Ovary (tissue), 9 donors: ENCODE data around the gene SSBP4. TPM values are rescaled to one million over a fixed set of nuclear protein-coding genes. Genes with fewer than 3 reads are reported as not detected.

Experiments
- DNase-seq, 5 donors: peaks; one replicate each; pipeline ENCODE4 v3.0.0-alpha.2; 2019 to 2020
- H3K27ac ChIP-seq, 2 donors: fragments of 200-600 bp; one replicate each; pipeline versions ENCODE4 v1.5.1 to v1.8.0; 2019 to 2022
- H3K27me3 ChIP-seq: fragments of 200-600 bp; one replicate; pipeline ENCODE4 v1.8.0; 2022
- H3K36me3 ChIP-seq: fragments of 200-600 bp; sonication (generic); one replicate; pipeline ENCODE4 v1.5.1; 2019
- H3K4me1 ChIP-seq: one replicate; pipeline ENCODE4 v1.8.1; 2013; ENCODE audit warnings: mild to moderate bottlenecking, moderate library complexity; ENCODE audit not compliant: insufficient read depth
- H3K4me3 ChIP-seq: fragments of 200-600 bp; sonication (generic); one replicate; pipeline ENCODE4 v1.5.1; 2017
- H3K9me3 ChIP-seq, 2 donors: fragments of 200-600 bp in 1 of 2; sonication (generic) in 1 of 2; one replicate each; pipeline versions ENCODE4 v1.5.1 to v1.8.1; 2013 to 2019; ENCODE audit warnings: mild to moderate bottlenecking in 1 of 2, moderate library complexity in 1 of 2
- CTCF ChIP-seq, 3 donors: fragments of 450-650 bp in 2 of 3; fragments of 200-600 bp in 1 of 3; IDR thresholded peaks; one replicate each; pipeline versions ENCODE4 v1.5.1 to v1.8.0; 2016 to 2022; ENCODE audit warnings: antibody characterized with exemption in 3 of 3, mild to moderate bottlenecking in 1 of 3
- EP300 ChIP-seq: sonication (generic); formaldehyde crosslinking; IDR thresholded peaks from one replicate; pipeline ENCODE4 v1.6.1; 2017; ENCODE audit warnings: antibody characterized with exemption
- POLR2A ChIP-seq: fragments of 450-650 bp; IDR thresholded peaks from one replicate; pipeline ENCODE4 v1.6.1; 2017; ENCODE audit warnings: antibody characterized with exemption, mild to moderate bottlenecking, moderate library complexity
- WGBS, 3 donors: extraction: QIAGEN DNeasy Blood & Tissue Kit in 1 of 3; methylation state at CpG; one replicate each; pipeline versions ENCODE4 v1.1.5 to v1.1.7; 2013 to 2017; 5-methylcytosine and 5-hydroxymethylcytosine counted together
- intact Hi-C, 4 donors: fragments of 100-400 bp; cut with DNase I; formaldehyde crosslinking; loops; one replicate each; pipeline versions ENCODE4 v1.11.0 to v1.15.1; 2022 to 2023
- polyA plus RNA-seq, 2 donors: library from polyadenylated mRNA; stranded (reverse); fragments of 200-250 nt in 1 of 2; fragments of 350-450 nt in 1 of 2; fragmentation: Illumina TruSeq in 1 of 2; extraction: RNeasy Lipid Tissue Mini Kit (QIAGEN cat#74804) in 1 of 2; gene quantifications; one replicate each; pipeline ENCODE4 v1.2.3, GENCODE V29; 2013 to 2014
- total RNA-seq, 7 donors: library from RNA; depleted of rRNA in 2 of 7; stranded (reverse); fragments of >200 nt in 2 of 7; fragmentation: NEBNext Ultra II Directional in 3 of 7; extraction: Animal tissue kit (Norgen Biotek cat#: 25700) in 3 of 7; gene quantifications; one replicate each; pipeline versions ENCODE4 v1.1.0 to v1.2.4, GENCODE V29; 2016 to 2023
- donor health status: DM: no; HTN: no; CAD: no; lungs with moderate emphysema.
- donor health status: DM: no; HTN: no; CAD: no.
- donor health status: Bipolar disorder and iron deficiency.
- donor health status: DM: yes; HTN: yes; CAD: no.
- donor health status: DM: no; HTN: no; CAD: no.
- donor health status: DM: yes; HTN: yes; CAD: no.

Gene SSBP4
- total and polyA plus RNA-seq, 9 donors: 4.6 to 124 (median 88.3) TPM

GRCh38 chr19:18468517-18468916, 49.3 kb downstream of the SSBP4 start:
- Histone ChIP-seq H3K4me1 (peaks cover 36% of the 10 kb centered on the region), H3K36me3 (no peaks in the 10 kb centered on the region), H3K4me3 (no peak overlapping the region), H3K27ac (no peak overlapping the region), H3K27me3 (no peaks in the 10 kb centered on the region), H3K9me3 (no peaks in the 10 kb centered on the region)
- 76 to 89% (median 83%) methylated on average over 3 of the region's 3 CpGs for WGBS, 3 donors
- intact Hi-C loops: loop anchor here (5.0 to 10.0 kb wide), 4 partner anchors 46 to 119 kb away; partner anchors contain the start of genes UBA52 (in 2 of the 4), ELL (in 1 of the 4) and REX1BD (in 1 of the 4)
- TF ChIP-seq CTCF (IDR thresholded peaks at IDR 0.05) (no peak), EP300 (no peak), POLR2A (no peak)
- no peak for DNase-seq

GRCh38 chr19:18469069-18469846, 50.1 kb downstream of the SSBP4 start:
- TF ChIP-seq CTCF (IDR thresholded peaks at IDR 0.05) (peak; percentile 35 to 59 (median 50)), POLR2A (no peak)
- no peaks in the 10 kb centered on the region for H3K9me3 ChIP-seq
- peaks cover 43% of the 10 kb centered on the region for H3K4me1 ChIP-seq
- DNase-seq: peak; percentile 52 to 79 (median 70)
- H3K36me3 ChIP-seq: no peaks in the 10 kb centered on the region
- no peak overlapping the region for H3K27ac ChIP-seq
- no peak overlapping the region for H3K4me3 ChIP-seq
- WGBS, 3 donors: 75 to 78% (median 75%) methylated on average over 27 to 28 of the region's 28 CpGs
- intact Hi-C loops: loop anchor here (5.0 to 10.0 kb wide), 4 partner anchors 46 to 118 kb away; partner anchors contain the start of genes UBA52 (in 2 of the 4), ELL (in 1 of the 4) and REX1BD (in 1 of the 4)
- no peaks in the 10 kb centered on the region for H3K27me3 ChIP-seq

- 31 to 48% (median 48%) methylated on average over 2 of the region's 2 CpGs for WGBS, 3 donors
- no peak overlapping the region for H3K4me3 ChIP-seq
- H3K4me1 ChIP-seq: peaks cover 32% of the 10 kb centered on the region
- no peak overlapping the region for H3K27ac ChIP-seq
- intact Hi-C loops: no loop called here
- TF ChIP-seq EP300 (no peak), POLR2A (no peak), CTCF (IDR thresholded peaks at IDR 0.05) (no peak)
- H3K27me3 ChIP-seq: no peaks in the 10 kb centered on the region
- no peak for DNase-seq
- no peaks in the 10 kb centered on the region for H3K9me3 ChIP-seq
- H3K36me3 ChIP-seq: no peaks in the 10 kb centered on the region
Observed at GRCh38 chr19:18470787-18471186, 51.6 kb downstream of the SSBP4 start.

GRCh38 chr19:18473003-18473705, 54.0 kb downstream of the SSBP4 start:
- intact Hi-C loops: no loop called here
- Histone ChIP-seq H3K4me3 (no peak overlapping the region), H3K27ac (peak overlapping the region in 1 of 2 donors; percentile 2), H3K4me1 (peaks cover 23% of the 10 kb centered on the region), H3K27me3 (no peaks in the 10 kb centered on the region), H3K9me3 (no peaks in the 10 kb centered on the region), H3K36me3 (no peaks in the 10 kb centered on the region)
- WGBS, 3 donors: 43 to 62% (median 43%) methylated on average over 8 of the region's 8 CpGs
- TF ChIP-seq POLR2A: no peak
- TF ChIP-seq EP300: no peak
- no peak for TF ChIP-seq CTCF (IDR thresholded peaks at IDR 0.05)
- DNase-seq: no peak
